ENCODE results near the gene KCNJ5.
"Not testable (repeated sequence)": the region's sequence is repeated elsewhere in the genome, so short reads cannot be mapped to it uniquely, and the experiment has no call there.

The KCNJ5 gene

DNA sequence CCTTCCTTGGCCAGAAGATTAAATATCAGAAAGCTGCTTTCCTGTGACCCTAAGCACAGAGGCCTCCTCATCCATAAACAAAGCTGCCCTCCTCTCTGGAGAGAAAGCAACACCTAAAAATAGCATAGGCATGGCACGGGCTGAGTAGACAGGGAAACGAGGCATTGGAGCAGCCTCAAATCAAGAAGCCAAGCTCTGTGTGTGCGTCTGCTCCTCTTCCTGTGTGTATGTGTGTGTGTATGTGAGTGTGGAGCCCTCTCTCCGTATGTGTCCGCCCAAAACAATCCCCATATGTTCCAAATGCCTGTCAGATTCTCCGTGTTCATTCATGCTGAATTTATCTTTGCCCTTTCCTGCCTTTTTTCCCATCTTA is 24.0 kb downstream of the KCNJ5 start:
- DNase-seq = no peak

DNA sequence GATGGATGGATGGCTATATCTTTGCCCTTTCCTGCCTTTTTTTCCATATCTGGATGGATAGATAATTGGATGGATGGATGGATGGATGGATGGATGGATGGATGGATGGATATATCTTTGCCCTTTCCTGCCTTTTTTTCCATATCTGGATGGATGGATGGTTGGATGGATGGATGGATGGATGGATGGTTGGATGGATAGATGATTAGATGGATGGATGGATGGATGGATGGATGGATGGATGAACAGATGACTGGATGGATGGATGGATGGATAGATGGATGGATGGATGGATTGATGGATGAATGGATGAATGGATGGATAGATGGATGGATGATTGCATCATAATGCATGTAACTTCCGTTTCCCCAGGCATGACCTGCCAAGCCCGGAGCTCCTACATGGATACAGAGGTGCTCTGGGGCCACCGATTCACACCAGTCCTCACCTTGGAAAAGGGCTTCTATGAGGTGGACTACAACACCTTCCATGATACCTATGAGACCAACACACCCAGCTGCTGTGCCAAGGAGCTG is 24.9 kb downstream of the KCNJ5 start:
- DNase-seq = no peak

DNA sequence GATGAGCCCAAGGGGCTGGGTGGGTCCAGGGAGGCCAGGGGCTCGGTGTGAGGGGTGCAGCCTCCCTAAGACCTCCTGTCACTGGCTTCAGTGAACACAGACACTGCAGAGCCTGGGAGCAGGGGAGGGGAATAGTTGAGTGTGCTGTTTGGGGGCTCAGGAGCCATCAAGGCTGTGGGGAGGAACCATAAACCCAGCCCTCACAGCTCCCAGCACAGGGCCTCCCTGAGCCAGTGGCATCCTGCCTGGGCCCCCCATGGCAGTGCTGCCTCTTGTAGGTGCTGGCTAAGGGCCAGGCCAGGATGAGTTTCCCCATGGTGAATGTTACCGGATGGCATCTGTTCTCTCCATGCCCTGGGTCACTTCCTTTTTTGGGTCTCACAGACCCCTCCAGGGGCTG is 25.5 kb downstream of the KCNJ5 start:
- DNase-seq = no peak

DNA sequence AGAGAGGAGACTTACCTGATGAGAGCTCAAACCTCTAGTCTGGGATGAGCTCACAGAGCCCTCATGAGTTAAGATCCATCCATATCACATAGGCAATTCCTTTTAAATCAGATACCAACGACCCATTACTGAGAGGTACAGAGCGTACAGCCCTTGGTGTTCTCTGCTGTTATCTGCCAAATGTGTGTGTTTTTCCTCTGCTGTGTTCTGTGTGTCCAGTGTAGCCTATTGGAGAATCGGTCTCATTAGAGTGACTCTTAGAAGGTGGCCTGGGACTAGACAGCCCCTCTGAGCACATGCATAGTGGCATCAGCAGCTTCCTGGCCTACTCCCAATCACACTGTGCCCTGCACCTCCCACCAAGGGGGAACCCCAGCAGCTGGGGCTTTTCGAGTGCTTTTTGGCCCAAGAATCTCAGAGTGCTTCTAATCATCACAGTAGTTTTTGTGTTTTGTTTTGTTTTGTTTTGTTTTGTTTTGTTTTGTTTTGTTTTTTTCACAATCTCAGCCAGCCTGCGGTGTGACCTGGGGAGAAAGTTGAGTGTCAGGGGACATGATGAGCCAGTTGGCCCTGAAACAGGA is 26.1 kb downstream of the KCNJ5 start:
- no peak for DNase-seq

DNA sequence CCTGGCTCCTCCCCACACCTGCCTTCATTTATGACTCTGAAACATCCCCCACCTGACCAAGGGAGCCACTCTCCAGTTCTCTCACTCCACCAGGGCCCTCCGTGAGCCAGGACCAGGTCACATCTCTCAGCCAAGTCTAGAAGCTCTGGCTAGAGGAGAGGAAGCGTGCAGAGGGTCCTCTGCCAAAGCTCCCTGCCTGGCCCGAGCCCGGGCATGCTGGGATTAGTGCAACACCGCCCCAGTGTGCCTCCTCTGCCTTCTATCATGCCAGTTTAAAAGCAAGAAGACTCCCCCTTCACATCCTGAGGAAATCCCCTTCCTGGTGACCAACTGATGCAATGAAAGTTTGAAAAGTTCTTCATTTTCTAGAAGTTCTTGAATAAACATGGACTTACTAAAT is 28.1 kb downstream of the KCNJ5 start:
- no peak for DNase-seq

DNA sequence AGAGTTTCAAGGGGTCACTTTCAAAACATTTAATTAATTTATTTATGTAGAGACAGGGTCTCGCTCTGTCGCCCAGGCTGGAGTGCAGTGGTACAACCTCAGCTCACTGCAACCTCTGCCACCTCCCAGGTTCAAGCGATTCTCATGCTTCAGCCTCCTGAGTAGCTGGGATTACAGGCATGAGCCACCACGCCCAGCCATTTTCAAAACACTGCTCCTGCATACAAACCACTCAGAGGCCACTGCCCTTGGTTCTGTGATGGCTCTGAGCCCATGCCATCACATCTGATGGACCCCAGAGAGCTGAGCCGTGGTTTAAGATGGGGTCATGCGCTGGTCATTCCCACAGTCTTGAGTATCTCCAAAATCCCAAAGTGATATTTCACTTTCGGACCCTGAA is 28.5 kb downstream of the KCNJ5 start:
- DNase-seq = not testable (repeated sequence)

DNA sequence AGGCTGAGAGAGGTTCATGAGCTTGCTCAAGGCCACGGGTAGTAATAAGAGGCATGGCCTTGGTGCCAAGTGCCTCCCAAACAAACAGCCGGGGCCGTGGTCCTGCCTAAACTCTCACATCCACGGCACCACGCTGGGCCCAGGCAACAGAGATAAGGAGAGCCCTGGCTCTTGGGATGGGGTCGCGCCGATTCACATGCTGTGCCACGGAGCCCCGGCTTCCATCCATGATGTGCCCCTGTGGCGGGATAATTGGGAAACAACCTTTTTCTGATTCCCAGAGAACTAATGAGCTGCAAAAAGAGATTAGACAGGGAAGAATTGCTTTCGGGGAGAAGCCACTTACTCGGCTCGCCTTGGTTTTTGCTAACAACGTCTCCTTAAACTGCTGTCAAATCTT is 29.5 kb downstream of the KCNJ5 start:
- DNase-seq = no peak

DNA sequence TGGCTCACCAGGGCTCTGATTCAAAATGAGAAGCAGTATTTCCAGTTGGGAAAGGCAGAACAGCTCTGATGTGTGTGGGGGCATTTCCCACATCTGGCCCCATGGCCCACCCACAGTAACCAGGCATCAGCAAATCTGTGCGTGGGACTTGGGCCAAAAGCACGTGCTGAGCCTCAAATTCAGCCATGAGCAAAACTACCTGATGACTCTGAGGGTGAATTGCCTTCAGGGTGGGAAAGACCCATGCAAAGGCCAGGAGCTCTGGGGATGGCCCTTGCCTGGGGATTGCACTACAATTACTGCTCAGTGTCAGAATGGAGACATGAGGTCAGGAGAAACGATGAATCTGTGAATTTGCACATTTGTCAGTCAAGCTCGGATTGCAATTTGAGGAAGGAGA is 30.6 kb downstream of the KCNJ5 start:
- DNase-seq = no peak

DNA sequence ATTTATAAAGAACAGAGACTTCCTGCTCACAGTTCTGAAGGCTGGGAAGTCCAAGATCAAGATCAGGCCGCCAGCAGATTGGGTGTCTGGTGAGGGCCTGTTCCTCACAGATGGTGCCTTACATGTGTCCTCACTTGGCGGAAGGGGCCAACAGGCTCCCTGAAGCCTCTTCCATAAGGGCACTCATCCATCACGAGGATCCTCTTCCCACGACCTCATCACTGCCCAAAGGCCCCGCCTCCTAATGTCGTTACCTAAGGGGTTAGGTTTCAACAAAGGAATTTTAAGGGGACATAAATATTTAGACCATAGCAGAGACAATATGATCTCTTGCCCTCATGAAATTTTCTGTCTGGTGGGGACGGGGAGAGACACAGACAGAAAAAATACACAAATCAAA is 32.9 kb downstream of the KCNJ5 start:
- DNase-seq = no peak

DNA sequence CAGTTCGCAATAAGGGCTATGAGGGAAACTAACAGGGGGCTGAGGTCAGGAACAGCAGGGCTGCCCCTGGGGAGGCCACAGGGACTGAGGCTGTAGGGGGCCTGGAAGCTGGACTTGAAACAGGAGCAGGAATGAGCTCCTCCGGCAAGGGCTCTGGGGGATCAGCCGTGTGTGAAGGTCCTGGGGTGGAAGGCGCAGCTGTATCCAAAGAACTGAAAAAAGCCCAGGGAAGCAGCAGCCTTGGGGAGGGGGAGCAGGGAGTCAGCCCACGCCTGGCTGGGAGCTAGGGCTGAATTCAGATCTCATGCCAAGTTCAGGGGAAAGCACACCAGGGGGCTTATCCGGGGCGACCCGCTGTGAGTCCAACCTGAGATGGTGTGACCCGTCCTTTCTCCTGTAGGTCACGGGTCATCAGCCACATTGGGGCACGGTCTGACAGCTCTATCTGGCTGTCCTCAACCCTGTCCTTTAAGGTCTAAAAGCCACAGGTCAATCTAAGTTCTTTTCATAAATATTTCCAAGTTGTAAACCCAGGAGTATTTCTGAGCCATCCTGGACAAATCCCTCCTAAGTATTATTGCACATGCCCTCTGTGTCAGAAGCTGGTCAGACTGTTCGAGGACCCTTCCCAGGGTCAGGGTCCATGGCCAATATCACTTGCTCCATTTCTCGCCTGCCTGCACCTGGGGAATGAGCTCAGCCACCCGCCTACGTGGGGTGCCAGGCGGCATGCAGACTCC is 33.5 kb downstream of the KCNJ5 start:
- DNase-seq = no peak

DNA sequence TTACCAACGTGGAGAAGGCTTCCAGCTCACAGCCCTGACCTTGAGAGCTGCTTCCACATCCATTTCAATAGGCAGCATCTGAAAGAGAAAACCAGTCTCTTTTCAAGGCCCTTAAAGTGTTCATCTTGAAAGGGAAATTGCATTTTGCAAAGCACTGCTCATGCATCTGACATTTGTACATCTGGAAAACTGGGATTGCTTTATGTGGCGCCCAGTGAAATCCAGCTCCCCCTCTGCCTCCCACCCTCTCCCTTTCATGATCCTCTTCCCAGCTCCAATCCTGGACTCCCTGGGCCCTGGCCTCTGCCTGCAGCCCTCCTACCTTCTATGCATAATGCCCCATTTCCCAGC is 34.1 kb downstream of the KCNJ5 start:
- DNase-seq = no peak

DNA sequence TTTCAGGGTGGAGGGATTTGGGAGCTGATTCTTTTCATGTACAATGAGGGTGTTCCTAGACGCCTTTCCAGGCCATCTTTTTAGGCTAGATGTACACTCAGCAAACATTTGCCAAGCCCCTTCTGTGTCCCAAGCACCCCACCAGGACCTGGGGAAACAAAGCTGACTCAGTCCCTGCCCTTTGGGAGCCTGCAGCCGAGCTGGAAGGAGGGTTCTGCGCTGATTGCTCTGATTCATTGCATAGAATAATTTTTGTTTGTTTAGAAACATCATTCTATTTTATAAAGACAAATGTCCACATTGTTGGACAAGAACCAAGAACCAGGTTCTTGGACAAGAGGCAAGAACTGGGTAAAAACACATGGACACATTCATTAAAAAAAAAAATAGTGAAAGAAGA is 34.8 kb downstream of the KCNJ5 start:
- DNase-seq = no peak

DNA sequence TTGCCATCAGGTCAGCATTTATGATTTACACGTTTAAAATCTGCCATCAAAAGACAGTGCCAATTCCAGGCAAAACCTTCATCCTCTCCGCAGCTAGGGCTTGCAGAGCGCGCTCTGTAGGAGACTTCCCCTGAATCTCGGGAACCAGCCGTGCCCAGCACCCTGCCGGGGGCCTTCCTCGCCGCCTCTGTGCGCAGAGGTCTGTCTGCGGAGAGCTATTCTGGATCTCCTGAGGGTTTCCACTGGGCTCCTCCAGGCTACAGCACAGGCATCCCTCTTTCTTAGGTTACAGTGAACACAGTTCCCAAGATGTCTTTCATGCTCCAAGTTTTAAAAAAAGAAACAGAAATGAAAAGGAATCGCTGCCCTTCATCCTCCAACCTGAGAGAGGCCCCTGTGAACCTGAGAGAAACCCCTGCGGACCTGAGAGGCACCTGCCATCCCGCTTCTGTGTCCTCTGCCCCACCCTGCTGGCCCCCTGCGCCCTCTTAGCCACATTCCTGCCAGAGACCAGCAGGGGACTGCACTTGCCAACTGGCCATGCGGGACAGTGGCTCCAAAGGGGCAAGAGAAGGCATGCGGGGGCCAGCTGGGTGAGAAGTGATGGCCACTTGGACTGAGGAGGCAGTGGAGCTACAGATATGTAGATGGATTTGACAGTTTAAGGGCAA is 35.4 kb downstream of the KCNJ5 start:
- DNase-seq = no peak

DNA sequence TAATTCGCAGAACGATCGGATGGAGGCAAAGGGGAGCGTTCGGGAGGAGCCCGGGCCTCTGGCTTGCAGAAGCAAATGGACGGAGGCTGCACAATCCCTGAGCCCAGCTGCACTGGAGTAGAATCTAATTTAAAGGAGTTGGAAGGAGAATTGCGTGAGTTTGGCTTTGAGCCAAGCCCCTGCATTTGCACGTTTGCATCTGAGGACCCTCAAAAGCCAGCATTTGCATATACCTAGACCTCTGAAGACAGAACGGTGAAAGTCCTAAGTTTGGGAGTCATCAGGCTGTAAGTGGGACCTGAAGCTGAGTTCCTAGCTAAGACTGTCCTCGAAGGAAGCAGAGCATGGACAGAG is 35.9 kb downstream of the KCNJ5 start:
- no peak for DNase-seq

DNA sequence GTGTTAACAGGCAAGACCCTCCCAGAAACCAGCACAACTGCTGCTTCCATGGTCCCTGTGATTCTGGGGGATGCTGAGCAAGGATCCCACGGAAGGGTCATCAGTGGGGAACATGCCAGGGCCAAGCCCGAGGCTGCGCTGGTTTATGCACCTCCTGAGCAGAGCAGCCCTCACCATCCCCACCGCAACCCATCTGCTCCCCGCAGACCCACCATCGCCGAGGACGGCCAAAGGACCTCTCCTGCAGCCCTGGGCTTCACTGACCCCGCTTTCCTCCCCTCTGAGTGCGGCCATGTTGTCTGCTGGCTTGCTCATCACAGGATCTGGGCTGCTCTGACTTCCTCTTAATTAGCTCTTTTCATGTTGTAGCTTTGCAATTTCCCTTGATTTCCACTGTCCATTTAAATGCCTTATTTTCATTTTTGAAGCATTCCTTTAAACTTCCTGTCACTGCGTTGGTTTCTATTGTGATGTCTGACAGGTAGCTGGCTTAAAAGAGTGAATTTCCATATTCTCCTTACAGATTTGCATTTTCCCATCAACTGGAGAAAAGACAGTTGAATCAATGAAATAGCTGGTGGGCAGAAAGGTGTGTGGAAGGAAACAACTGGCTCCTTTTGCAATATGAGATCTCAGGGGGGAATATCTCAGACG is 36.7 kb downstream of the KCNJ5 start:
- DNase-seq = no peak

DNA sequence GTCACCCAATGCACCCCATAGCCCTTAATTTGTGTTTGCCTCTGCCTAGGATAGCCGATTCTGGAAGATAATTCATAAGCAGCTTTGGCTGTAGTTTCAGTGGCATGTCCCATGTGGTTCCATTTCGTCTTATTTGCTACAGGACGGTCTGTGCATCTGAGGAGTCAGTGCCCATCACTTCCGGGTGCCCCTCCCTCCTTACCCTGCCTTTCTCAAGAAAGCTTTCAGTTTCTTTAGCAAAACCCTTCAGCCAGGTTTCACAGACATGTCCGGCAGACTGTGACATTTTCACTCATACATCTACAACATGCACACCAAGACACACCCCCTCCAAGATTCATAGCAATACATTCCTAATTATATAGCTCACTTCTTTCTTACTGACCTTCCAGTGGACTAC is 37.2 kb downstream of the KCNJ5 start:
- no peak for DNase-seq

DNA sequence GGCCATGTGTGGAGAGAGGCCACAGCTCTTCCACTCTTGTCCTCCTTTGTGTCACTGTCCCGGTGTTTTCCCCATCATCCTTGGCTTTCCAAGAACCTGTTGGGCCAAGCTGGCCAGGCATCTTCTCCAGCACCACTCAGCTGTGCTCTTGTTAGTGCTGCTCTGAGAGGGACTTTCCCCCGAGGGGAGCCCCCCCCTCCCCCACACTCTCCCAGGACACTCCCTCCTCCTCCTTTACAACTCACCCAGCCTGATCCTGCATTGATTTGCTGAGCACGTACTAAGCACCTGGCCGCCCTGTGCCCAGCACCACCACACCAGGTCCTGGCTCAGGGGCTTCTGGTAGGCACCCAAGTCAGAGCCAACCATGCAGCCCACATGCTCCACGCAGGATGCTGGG is 38.3 kb downstream of the KCNJ5 start:
- no peak for DNase-seq

DNA sequence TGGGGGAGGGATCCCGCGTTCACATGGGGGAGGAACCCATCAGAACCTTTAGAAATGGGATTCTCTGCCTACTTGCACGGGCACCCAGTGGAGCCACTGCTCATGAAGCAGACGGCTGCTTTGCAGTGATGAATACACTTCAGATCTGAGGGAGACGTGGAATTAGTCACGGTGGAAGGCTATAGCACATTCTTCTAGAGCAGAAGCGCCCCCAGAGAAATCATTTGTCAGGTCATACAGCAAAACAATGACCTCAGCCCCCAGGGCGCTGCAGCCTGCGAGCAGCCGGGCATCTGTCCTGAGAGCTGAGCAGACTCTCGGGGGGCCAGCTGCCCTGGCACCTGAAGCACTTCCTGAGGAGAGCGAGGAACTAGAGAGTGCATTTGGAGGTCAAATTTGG is 38.8 kb downstream of the KCNJ5 start:
- no peak for DNase-seq

DNA sequence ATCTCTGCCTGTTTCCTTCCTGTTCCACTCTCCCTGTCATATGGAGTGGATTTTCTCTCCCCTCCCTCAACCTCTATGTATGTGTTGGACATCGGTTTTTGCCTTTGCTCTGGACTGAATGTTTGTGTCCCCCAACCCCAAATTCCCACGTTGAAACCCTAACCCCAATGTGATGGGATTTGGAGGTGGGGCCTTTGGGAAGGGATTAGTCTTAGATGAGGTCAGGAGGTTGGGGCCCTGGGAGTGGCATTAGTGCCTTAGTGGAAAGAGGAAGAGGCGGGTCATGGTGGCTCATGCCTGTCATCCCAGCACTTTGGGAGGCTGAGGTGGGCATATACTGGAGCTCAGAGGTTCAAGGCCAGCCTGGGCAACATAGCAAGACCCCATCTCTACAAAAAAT is 39.9 kb downstream of the KCNJ5 start:
- no peak for DNase-seq

DNA sequence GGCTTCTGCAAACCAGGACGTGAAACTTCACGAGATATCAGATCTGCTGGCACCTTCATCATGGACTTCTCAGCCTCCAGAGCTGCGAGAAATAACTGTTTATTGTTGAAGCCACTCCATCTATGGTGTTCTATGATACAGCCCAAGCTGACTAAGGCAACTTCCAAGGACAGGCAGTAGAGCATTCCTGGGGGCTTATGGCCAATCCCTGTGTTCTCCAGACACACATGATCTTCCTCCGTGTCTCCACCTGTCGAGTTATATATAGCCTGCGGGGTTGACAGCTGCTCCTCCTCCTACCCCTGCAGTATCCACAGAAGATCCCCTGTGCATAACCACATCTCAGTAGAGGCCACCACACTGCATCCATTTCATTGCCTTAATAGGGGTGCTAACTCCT is 40.5 kb downstream of the KCNJ5 start:
- DNase-seq = no peak

DNA sequence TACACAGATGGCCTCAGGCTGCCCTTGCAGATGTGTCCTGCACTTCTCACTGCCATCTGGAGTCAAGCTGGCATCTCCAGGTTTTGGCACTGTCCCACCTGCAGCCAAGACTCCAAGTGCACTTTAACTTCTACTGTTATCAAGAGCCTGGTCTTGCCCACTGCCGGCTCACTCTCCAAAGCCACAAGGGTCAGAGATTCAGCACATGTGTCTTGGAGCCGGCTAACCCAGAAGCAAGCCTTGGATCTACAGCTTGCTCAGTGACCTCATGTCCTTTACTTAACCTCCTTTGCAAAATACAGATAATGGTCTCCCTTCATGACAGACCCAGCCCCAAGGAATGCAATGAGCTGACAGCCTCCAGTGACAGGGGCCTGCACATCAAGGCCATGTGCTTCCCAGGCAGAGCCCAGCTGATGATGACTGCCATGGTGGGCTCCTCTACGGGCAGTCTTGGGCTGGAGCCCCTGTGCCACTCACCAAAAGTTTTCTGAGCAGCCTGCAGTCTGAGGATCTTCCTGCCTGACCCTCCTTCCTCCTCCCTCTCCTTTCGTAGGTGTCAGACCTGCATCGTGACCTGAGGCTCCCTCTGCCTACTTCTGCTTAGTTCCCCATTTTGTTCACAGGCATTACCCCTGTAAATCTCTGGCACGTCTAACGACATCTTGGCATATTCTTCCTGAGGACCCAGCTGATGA is 42.5 kb downstream of the KCNJ5 start:
- no peak for DNase-seq

DNA sequence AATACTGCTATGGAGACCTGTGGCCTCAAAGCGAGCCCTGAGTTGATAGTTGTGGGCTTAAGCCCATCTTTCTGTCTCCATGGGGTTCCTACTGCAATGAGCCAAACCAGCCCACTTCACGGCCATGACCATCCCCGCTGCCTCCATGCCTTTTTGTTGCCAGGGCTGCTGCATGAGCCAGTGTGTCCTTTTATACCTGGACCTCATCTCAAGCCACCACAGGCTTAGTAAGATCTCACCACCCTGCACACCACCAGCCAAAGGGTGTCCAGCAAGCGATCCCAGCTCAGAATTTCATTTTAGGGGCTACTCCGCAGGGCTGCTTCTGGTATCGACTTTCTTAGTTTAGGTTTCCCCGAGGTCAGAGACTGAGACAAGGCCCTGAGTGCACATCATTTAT is 43.2 kb downstream of the KCNJ5 start:
- DNase-seq = no peak

DNA sequence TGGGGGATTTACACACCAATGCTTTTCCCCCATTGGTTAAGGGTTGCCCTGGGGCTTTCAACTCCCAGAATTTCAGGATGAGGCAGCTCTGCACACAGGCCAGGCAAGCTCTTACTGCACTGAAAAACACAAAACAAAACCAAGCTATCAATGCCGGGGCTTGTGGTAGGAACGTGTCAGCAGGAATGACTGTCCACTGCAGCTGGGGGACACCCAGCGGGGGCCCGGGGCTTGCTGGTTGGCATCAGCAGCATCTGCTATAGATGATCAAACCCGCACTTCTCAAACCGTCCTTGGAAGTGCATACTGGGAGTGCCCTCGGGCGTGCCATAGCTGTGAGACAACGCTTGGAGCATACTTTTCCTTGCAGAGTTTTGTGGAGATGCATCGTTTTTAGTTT is 43.8 kb downstream of the KCNJ5 start:
- no peak for DNase-seq

Measured in SW 1271 (cell line).